HepG2 (cell line): ENCODE data around the gene MATN1. TPM values are rescaled to one million over a fixed set of nuclear protein-coding genes. Genes with fewer than 3 reads are reported as not detected.

Experiments
- ATAC-seq: fragments of 200-7000 bp; cut with Tn5 transposase; 3 replicates; pipeline ENCODE4 v1.9.1; 2020; ENCODE audit warnings: mild to moderate bottlenecking, moderate library complexity
- BruUV-seq: library from RNA; stranded (reverse); fragments of 400-500 nt; replicated peaks from 2 replicates; lab custom pipeline; 2021; lab: Mats Ljungman, UMichigan
- CTCF ChIA-PET: fragments of 300-600 bp; formaldehyde crosslinking; extraction: SDS; loops from one replicate; lab custom pipeline; 2021; ENCODE audit warnings: low total read pairs, inconsistent platforms, low intra/inter-chr PET ratio; lab: Yijun Ruan, JAX
- POLR2A ChIA-PET: fragments of 350-600 bp; sonication (Branson Sonifier 250); formaldehyde crosslinking; loops from one replicate; lab custom pipeline; 2020; ENCODE audit warnings: antibody characterized with exemption, inconsistent platforms; lab: Yijun Ruan, JAX
- DNase-seq: peaks from one replicate; pipeline ENCODE4 v3.0.0-alpha.2; 2015; ENCODE audit warnings: low spot score
- FAIRE-seq: peaks from 3 replicates; lab custom pipeline; 2011; peaks lifted over from hg19 to GRCh38; lab: Jason Lieb, UNC
- H2AFZ ChIP-seq: one replicate; pipeline ENCODE4 v1.6.1; 2011; ENCODE audit warnings: low read length, inconsistent platforms
- H3K27ac ChIP-seq: fragments of 300-600 bp; 3 replicates; pipeline ENCODE4 v1.8.0; 2011; ENCODE audit warnings: mixed run types, mild to moderate bottlenecking, mixed read lengths, low read length, inconsistent platforms; ENCODE audit not compliant: insufficient read depth; ENCODE audit errors: extremely low read length
- H3K27me3 ChIP-seq, 2 experiments: fragments of 200-600 bp in 1 of 2; 2 replicates in 1 of 2; 3 replicates in 1 of 2; pipeline versions ENCODE4 v1.6.0 to v1.8.0; 2011; ENCODE audit warnings: low read length in 2 of 2, mild to moderate bottlenecking in 2 of 2, moderate library complexity in 2 of 2, inconsistent platforms in 1 of 2; ENCODE audit not compliant: insufficient read depth in 2 of 2, control insufficient read depth in 1 of 2
- H3K36me3 ChIP-seq, 2 experiments: fragments of 200-600 bp in 1 of 2; replicated peaks in 1 of 2; 2 replicates in 1 of 2; 3 replicates in 1 of 2; pipeline versions ENCODE4 v1.5.1 to v1.8.0; 2011; ENCODE audit warnings: low read length in 2 of 2, inconsistent platforms in 1 of 2; ENCODE audit not compliant: insufficient read depth in 2 of 2, control insufficient read depth in 1 of 2
- H3K4me1 ChIP-seq: 2 replicates; pipeline ENCODE4 v1.5.1; 2012; ENCODE audit warnings: low read length, inconsistent platforms; ENCODE audit not compliant: insufficient read depth
- H3K4me2 ChIP-seq: 2 replicates; pipeline ENCODE4 v1.6.0; 2011; ENCODE audit warnings: low read depth, low read length, inconsistent platforms
- H3K4me3 ChIP-seq, 3 experiments: fragments of 200-600 bp in 1 of 3; sonication (generic), shearing (Covaris generic) in 1 of 3; replicated peaks in 1 of 3; 2 replicates each; pipeline ENCODE4 v1.5.1; 2011 to 2016; ENCODE audit warnings: low read length in 3 of 3, inconsistent platforms in 2 of 3, low read depth in 2 of 3, mild to moderate bottlenecking in 2 of 3, control low read depth in 1 of 3, mixed read lengths in 1 of 3; ENCODE audit not compliant: insufficient read depth in 1 of 3
- H3K79me2 ChIP-seq: one replicate; pipeline ENCODE4 v1.6.1; 2011; ENCODE audit warnings: low read length, inconsistent platforms; ENCODE audit not compliant: insufficient read depth
- H3K9ac ChIP-seq: 2 replicates; pipeline ENCODE4 v1.6.0; 2011; ENCODE audit warnings: mild to moderate bottlenecking, low read depth, low read length, inconsistent platforms; ENCODE audit not compliant: insufficient read depth
- H3K9me3 ChIP-seq: 2 replicates; pipeline ENCODE4 v1.5.1; 2012; ENCODE audit warnings: mild to moderate bottlenecking, low read length
- H4K20me1 ChIP-seq: 2 replicates; pipeline ENCODE4 v1.6.0; 2011; ENCODE audit warnings: inconsistent platforms, mild to moderate bottlenecking, low read length, moderate library complexity; ENCODE audit not compliant: insufficient read depth
- GLMP ChIP-seq: sonication (generic); formaldehyde crosslinking; IDR thresholded peaks from 2 replicates; pipeline ENCODE4 v1.9.0; 2021; ENCODE audit warnings: missing genetic modification reagents, mild to moderate bottlenecking, borderline replicate concordance
- GRHL1 ChIP-seq: sonication (generic); formaldehyde crosslinking; conservative IDR thresholded peaks from 2 replicates; pipeline ENCODE4 v1.8.0; 2022; ENCODE audit warnings: missing genetic modification reagents
- GTF3A ChIP-seq: sonication (generic); formaldehyde crosslinking; conservative IDR thresholded peaks from 2 replicates; pipeline ENCODE4 v1.4.0; 2020; ENCODE audit warnings: mild to moderate bottlenecking, missing genetic modification reagents
- LCORL ChIP-seq, 2 experiments: fragments of 450-650 bp in 1 of 2; sonication (generic) in 1 of 2; formaldehyde crosslinking in 1 of 2; IDR thresholded peaks; 2 replicates each; pipeline versions ENCODE4 v1.5.0 to v1.6.1; 2017 to 2020; ENCODE audit warnings: antibody characterized with exemption in 1 of 2, missing genetic modification reagents in 1 of 2
- MIXL1 ChIP-seq: IDR thresholded peaks from 2 replicates; pipeline ENCODE4 v1.6.1; 2016
- PLRG1 ChIP-seq: fragments of 450-650 bp; conservative IDR thresholded peaks from 2 replicates; pipeline ENCODE4 v1.6.1; 2016
- SP2 ChIP-seq: sonication (generic); formaldehyde crosslinking; IDR thresholded peaks from 2 replicates; pipeline ENCODE4 v1.5.1; 2020; ENCODE audit warnings: mild to moderate bottlenecking, missing genetic modification reagents
- STAT5B ChIP-seq: sonication (generic); formaldehyde crosslinking; IDR thresholded peaks from 2 replicates; pipeline ENCODE4 v1.4.0; 2020; ENCODE audit warnings: missing genetic modification reagents
- ZIK1 ChIP-seq: sonication (generic); formaldehyde crosslinking; IDR thresholded peaks from 2 replicates; pipeline ENCODE4 v1.5.0; 2020; ENCODE audit warnings: mild to moderate bottlenecking, low read depth, missing genetic modification reagents, borderline replicate concordance
- ZKSCAN5 ChIP-seq: sonication (generic); formaldehyde crosslinking; IDR thresholded peaks from 2 replicates; pipeline ENCODE4 v1.5.1; 2020; ENCODE audit warnings: mild to moderate bottlenecking, missing genetic modification reagents
- ZNF124 ChIP-seq: sonication (generic); formaldehyde crosslinking; IDR thresholded peaks from 2 replicates; pipeline ENCODE4 v1.4.0; 2020; ENCODE audit warnings: missing genetic modification reagents
- ZNF205 ChIP-seq: IDR thresholded peaks from 2 replicates; pipeline ENCODE4 v1.6.1; 2018; ENCODE audit warnings: missing biosample characterization, missing genetic modification reagents
- ZNF234 ChIP-seq: sonication (generic); formaldehyde crosslinking; conservative IDR thresholded peaks from 2 replicates; pipeline ENCODE4 v1.5.1; 2020; ENCODE audit warnings: mild to moderate bottlenecking, missing genetic modification reagents
- ZNF740 ChIP-seq: sonication (generic); formaldehyde crosslinking; IDR thresholded peaks from 2 replicates; pipeline ENCODE4 v1.4.0; 2020; ENCODE audit warnings: missing genetic modification reagents
- WGBS: methylation state at CpG from one replicate; pipeline ENCODE4 v1.1.6; 2017; ENCODE audit warnings: low lambda C conversion rate; 5-methylcytosine and 5-hydroxymethylcytosine counted together
- in situ Hi-C: cut with HindIII; loops from 2 replicates; pipeline ENCODE4 v1.10.0; 2017; ENCODE audit warnings: low pct_unique_long_range_greater_than_20kb; ENCODE audit not compliant: extremely low pct_ligation_motif_present
- intact Hi-C: fragments of 100-400 bp; cut with micrococcal nuclease; formaldehyde crosslinking; loops from one replicate; pipeline ENCODE4 v1.10.0; 2022; ENCODE audit not compliant: unreplicated experiment
- polyA plus RNA-seq, 8 experiments: library from polyadenylated mRNA; depleted of rRNA in 3 of 8; stranded (reverse) in 7 of 8; unstranded in 1 of 8; fragments of >200 nt; fragmentation: Illumina TruSeq in 4 of 8; extraction: Trizol in 4 of 8; gene quantifications; 2 replicates each; pipeline versions ENCODE4 v1.2.1 to v1.2.3, GENCODE V29; 2011 to 2016; ENCODE audit warnings: low read depth in 4 of 8, missing spikeins in 1 of 8, mixed read lengths in 1 of 8; ENCODE audit not compliant: insufficient read depth in 1 of 8
- total RNA-seq, 5 experiments: library from RNA; depleted of rRNA; stranded (reverse); fragments of >200 nt; fragmentation: Illumina TruSeq; extraction: Trizol; gene quantifications; 2 replicates each; pipeline ENCODE4 v1.2.3, GENCODE V29; 2016; ENCODE audit warnings: low read depth in 1 of 5
- TF ChIP-seq, protein P1 (sequence below): sonication (generic); formaldehyde crosslinking; IDR thresholded peaks from 2 replicates; pipeline ENCODE4 v1.4.0; 2020; ENCODE audit warnings: low read depth, missing genetic modification reagents
- TF ChIP-seq, protein P2 (sequence below): sonication (generic); formaldehyde crosslinking; IDR thresholded peaks from 2 replicates; pipeline ENCODE4 v1.5.0; 2020; ENCODE audit warnings: mild to moderate bottlenecking, low read depth, missing genetic modification reagents, borderline replicate concordance

The MATN1 gene
- total and polyA plus RNA-seq, 2 of the 13 experiments (the other 11 are each of a cell fraction or from before 2014, with no cell fraction given) = 0.04 to 0.05 TPM

DNA sequence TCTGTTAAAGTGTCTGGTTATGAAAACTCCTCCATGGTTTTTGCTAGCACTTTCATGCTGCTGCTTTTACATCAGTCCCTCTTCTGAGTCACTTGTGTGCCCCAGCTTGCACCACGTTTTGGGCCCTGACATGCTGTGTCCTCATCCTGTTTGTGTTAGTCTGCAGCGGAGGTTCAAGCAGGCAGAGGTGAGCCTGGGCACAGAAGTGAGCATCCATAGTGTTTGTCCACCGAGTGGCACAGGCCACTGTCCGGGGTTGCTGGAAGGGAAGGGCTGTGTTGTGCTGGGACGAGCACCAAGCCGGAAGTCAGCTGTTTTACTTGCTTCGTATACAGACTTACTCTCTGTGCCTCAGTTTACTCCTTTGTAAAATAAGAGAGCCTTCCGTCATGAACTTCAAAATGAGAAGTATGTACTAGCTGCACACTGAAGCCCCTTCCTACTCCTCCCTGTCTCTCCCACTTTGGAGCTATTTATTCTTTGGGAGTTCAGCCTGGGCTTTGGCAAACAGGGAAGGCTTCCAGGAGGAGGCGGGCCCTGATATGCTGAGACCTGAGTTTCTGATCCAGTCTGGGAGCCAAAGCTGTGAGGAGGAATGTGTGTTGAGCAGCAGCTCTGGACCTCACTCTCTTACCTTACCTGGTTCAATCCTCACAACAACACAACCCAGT lies 44.9 kb upstream of the MATN1 start:
- 37% methylated on average over 9 of the region's 9 CpGs for WGBS
- FAIRE-seq (no peak), DNase-seq (no peak), ATAC-seq (no peak)
- ChIA-PET POLR2A (no interaction called here), CTCF (no interaction called here)
- H3K36me3 ChIP-seq = no peaks in the 10 kb centered on the region
- no peaks in the 10 kb centered on the region for H3K9me3 ChIP-seq
- H3K27ac ChIP-seq = no peak overlapping the region
- H3K9ac ChIP-seq = no peak overlapping the region
- intact Hi-C loops = no loop called here
- H3K4me2 ChIP-seq = no peak overlapping the region
- peaks cover 20% of the 10 kb centered on the region for H3K4me1 ChIP-seq
- BruUV-seq = no TSS peak
- no peak overlapping the region for H2AFZ ChIP-seq
- H3K79me2 ChIP-seq = no peaks in the 10 kb centered on the region
- H3K4me3 ChIP-seq = no peak overlapping the region
- no peaks in the 10 kb centered on the region for H4K20me1 ChIP-seq
- H3K27me3 ChIP-seq = peaks cover 0 to 8% of the 10 kb centered on the region in 2 experiments; a peak in 2 of 5 replicates
- in situ Hi-C loops = no loop called here
- TF ChIP-seq GLMP (CRISPR knock-in tag) (no peak), ZNF234 (CRISPR knock-in tag) (no peak), SP2 (CRISPR knock-in tag) (no peak), MIXL1 (CRISPR knock-in tag) (no peak), STAT5B (CRISPR knock-in tag) (no peak), ZNF740 (CRISPR knock-in tag) (no peak), ZNF124 (CRISPR knock-in tag) (no peak), ZNF205 (CRISPR knock-in tag) (no peak), ZIK1 (CRISPR knock-in tag) (no peak), ZKSCAN5 (CRISPR knock-in tag) (no peak), LCORL (IDR thresholded peaks at IDR 0.05) (no peak), LCORL (CRISPR knock-in tag; IDR thresholded peaks at IDR 0.05) (no peak), PLRG1 (no peak), GTF3A (CRISPR knock-in tag) (no peak), GRHL1 (CRISPR knock-in tag) (no peak)
- TF ChIP-seq, protein P1, sequence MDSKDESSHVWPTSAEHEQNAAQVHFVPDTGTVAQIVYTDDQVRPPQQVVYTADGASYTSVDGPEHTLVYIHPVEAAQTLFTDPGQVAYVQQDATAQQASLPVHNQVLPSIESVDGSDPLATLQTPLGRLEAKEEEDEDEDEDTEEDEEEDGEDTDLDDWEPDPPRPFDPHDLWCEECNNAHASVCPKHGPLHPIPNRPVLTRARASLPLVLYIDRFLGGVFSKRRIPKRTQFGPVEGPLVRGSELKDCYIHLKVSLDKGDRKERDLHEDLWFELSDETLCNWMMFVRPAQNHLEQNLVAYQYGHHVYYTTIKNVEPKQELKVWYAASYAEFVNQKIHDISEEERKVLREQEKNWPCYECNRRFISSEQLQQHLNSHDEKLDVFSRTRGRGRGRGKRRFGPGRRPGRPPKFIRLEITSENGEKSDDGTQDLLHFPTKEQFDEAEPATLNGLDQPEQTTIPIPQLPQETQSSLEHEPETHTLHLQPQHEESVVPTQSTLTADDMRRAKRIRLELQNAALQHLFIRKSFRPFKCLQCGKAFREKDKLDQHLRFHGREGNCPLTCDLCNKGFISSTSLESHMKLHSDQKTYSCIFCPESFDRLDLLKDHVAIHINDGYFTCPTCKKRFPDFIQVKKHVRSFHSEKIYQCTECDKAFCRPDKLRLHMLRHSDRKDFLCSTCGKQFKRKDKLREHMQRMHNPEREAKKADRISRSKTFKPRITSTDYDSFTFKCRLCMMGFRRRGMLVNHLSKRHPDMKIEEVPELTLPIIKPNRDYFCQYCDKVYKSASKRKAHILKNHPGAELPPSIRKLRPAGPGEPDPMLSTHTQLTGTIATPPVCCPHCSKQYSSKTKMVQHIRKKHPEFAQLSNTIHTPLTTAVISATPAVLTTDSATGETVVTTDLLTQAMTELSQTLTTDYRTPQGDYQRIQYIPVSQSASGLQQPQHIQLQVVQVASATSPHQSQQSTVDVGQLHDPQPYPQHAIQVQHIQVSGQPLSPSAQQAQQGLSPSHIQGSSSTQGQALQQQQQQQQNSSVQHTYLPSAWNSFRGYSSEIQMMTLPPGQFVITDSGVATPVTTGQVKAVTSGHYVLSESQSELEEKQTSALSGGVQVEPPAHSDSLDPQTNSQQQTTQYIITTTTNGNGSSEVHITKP (CRISPR knock-in tag) = no peak
- TF ChIP-seq, protein P2, sequence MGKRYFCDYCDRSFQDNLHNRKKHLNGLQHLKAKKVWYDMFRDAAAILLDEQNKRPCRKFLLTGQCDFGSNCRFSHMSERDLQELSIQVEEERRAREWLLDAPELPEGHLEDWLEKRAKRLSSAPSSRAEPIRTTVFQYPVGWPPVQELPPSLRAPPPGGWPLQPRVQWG (CRISPR knock-in tag) = no peak
